Prostate gland (tissue), 2 donors: ENCODE data around the gene SSX3. TPM values are rescaled to one million over a fixed set of nuclear protein-coding genes. Genes with fewer than 3 reads are reported as not detected.
"Not testable (repeated sequence)": the region's sequence is repeated elsewhere in the genome, so short reads cannot be mapped to it uniquely, and the experiment has no call there.

Experiments
- DNase-seq: peaks from one replicate; pipeline ENCODE4 v3.0.0-alpha.2; 2019; ENCODE audit warnings: low spot score
- H3K27ac ChIP-seq, 2 donors: fragments of 200-600 bp; sonication (generic); 2 replicates each; pipeline ENCODE4 v1.5.1; 2017 to 2019
- H3K27me3 ChIP-seq: fragments of 200-600 bp; sonication (generic); replicated peaks from 2 replicates; pipeline ENCODE4 v1.5.1; 2019; ENCODE audit not compliant: insufficient read depth
- H3K36me3 ChIP-seq, 2 donors: fragments of 200-600 bp; sonication (generic); 1 replicate in 1 of 2; 2 replicates in 1 of 2; pipeline versions ENCODE4 v1.5.1 to v1.8.1; 2017 to 2019
- H3K4me1 ChIP-seq: fragments of 200-600 bp; sonication (generic); replicated peaks from 2 replicates; pipeline ENCODE4 v1.5.1; 2019
- H3K4me3 ChIP-seq, 2 donors: fragments of 200-600 bp; sonication (generic); 2 replicates each; pipeline ENCODE4 v1.5.1; 2017 to 2019
- H3K9me3 ChIP-seq: fragments of 200-600 bp; sonication (generic); 2 replicates; pipeline ENCODE4 v1.5.1; 2017
- POLR2A ChIP-seq: fragments of 450-650 bp; IDR thresholded peaks from one replicate; pipeline ENCODE4 v1.6.1; 2016; ENCODE audit warnings: antibody characterized with exemption, mild to moderate bottlenecking
- POLR2AphosphoS5 ChIP-seq: sonication (generic); formaldehyde crosslinking; IDR thresholded peaks from one replicate; pipeline ENCODE4 v1.6.1; 2017; ENCODE audit warnings: antibody characterized with exemption
- WGBS: methylation state at CpG from one replicate; pipeline ENCODE4 v1.1.5; 2018; 5-methylcytosine and 5-hydroxymethylcytosine counted together
- intact Hi-C: fragments of 100-400 bp; cut with DNase I; formaldehyde crosslinking; loops from one replicate; pipeline ENCODE4 v1.14.2; 2022
- total RNA-seq, 2 donors: library from RNA; depleted of rRNA; stranded (reverse); fragments of >200 nt; gene quantifications; one replicate each; pipeline ENCODE4 v1.1.0, GENCODE V29; 2016
- TF ChIP-seq, protein P1 (sequence below), 4 experiments: fragments of 200-600 bp in 2 of 4; fragments of 450-650 bp in 2 of 4; sonication (generic) in 2 of 4; IDR thresholded peaks; 1 replicate in 3 of 4; 2 replicates in 1 of 4; pipeline ENCODE4 v1.5.1; 2016 to 2019; ENCODE audit warnings: antibody characterized with exemption in 4 of 4, mild to moderate bottlenecking in 2 of 4, moderate library complexity in 2 of 4

SSX3 gene, protein sequence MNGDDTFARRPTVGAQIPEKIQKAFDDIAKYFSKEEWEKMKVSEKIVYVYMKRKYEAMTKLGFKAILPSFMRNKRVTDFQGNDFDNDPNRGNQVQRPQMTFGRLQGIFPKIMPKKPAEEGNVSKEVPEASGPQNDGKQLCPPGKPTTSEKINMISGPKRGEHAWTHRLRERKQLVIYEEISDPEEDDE
- total RNA-seq, result 1 to 10 TPM in 1 of 2 donors, not detected in 1; 4.1 TPM

DNA sequence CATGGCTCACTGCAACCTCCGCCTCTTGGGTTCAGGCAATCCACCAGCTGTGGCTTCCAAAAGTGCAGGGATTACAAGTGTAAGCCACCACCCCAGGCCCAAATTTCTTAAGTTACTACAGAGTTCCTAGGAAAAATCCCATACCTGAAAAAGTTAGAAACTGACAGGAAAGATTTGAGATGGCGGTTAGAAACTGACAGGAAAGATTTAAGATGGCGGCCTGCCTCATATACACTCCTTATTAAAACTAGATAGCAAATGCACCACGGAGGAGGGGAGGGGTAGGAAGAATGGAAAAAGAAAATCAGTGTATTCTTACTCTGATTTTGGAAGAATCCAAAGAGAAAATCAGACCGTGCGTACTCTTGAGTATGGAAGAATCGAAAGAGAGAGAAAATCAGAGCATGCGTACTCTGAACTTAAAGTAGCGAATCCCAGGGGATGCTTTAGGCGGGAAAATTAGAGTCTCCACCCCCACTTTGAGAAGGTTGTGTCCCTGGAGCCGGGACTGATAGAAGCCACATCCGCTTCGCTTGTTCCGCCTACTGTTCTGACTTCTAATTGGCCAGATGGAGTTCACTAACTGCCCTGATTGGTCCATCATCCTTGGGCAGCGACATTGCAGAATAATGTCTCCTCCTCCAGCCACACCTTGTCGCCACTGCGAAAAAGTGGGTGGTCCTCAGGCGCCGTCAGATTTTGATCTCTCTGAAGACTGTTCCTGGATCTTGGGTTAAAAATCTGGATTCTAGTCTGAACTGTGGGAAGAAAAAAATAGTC lies at the start of gene SSX3:
SSX3 (minus strand) TSS at position 389 of the 780 bp plus-strand sequence. CDS start 1,454 bp downstream, outside the sequence.
- H3K27me3 ChIP-seq, H3K9me3 ChIP-seq, H3K4me3 ChIP-seq, DNase-seq, H3K36me3 ChIP-seq, H3K4me1 ChIP-seq, intact Hi-C loops, H3K27ac ChIP-seq: not testable (repeated sequence)
- whole genome bisulfite sequencing, result 95% methylated on average over 19 of the region's 19 CpGs

DNA sequence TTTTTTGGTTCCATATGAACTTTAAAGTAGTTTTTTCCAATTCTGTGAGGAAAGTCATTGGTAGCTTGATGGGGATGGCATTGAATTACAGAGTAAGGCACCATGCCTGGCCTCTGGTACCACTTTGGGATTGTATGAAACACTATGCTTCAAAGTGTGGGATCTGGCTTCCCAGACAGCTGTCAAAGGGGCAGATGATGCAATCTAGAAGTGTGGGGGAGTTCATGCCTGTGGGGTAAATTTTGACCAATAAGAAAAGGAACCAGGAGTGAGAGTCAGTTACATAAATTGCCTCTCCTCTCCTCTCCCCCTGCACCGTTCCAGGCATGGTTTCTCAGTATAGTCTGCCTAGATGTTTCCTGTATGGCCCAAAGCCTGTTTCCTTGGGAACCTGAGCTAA lies 41.3 kb upstream of the SSX3 start:
- WGBS, result 67% methylated on average over 1 of the region's 1 CpG
- not testable (repeated sequence) for DNase-seq

DNA sequence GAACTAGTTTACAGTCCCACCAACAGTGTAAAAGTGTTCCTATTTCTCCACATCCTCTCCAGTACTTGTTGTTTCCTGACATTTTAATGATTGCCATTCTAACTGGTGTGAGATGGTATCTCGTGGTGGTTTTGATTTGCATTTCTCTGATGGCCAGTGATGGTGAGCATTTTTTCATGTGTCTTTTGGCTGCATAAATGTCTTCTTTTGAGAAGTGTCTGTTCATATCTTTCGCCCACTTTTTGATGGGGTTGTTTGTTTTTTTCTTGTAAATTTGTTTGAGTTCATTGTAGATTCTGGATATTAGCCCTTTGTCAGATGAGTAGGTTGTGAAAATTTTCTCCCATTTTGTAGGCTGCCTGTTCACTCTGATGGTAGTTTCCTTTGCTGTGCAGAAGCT lies 40.4 kb upstream of the SSX3 start:
- H3K36me3 ChIP-seq, intact Hi-C loops, H3K4me3 ChIP-seq, DNase-seq, H3K27ac ChIP-seq, H3K27me3 ChIP-seq, H3K4me1 ChIP-seq, H3K9me3 ChIP-seq: not testable (repeated sequence)
- WGBS, result 85% methylated on average over 2 of the region's 2 CpGs

More for the DNA sequence above, 41.3 kb upstream of the SSX3 start:
- intact Hi-C loops, H3K27me3 ChIP-seq, H3K9me3 ChIP-seq, H3K4me3 ChIP-seq, H3K4me1 ChIP-seq, H3K36me3 ChIP-seq, H3K27ac ChIP-seq: not testable (repeated sequence)

DNA sequence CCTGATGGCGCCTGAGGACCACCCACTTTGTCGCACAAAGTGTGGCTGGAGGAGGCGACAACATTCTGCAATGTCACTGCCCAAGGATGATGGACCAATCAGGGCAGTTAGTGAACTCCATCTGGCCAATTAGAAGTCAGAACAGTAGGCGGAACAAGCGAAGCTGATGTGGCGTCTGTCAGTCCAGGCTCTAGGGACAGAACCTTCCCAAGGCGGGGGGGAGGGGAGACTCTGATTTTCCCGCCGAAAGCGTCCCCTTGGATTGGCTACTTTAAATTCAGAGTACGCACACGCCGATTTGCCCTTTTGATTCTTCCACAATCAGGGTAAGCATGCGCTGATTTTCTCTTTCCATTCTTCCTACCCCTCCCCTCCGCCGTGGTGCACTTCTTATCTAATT lies 26.7 kb upstream of the SSX3 start, which contains the start of gene SSX4:
SSX4 (plus strand) TSS at position 301 of the 400 bp plus-strand sequence. CDS start 515 bp downstream, outside the sequence.
- WGBS, result no CpG with 5 or more reads among the region's 16 CpGs

DNA sequence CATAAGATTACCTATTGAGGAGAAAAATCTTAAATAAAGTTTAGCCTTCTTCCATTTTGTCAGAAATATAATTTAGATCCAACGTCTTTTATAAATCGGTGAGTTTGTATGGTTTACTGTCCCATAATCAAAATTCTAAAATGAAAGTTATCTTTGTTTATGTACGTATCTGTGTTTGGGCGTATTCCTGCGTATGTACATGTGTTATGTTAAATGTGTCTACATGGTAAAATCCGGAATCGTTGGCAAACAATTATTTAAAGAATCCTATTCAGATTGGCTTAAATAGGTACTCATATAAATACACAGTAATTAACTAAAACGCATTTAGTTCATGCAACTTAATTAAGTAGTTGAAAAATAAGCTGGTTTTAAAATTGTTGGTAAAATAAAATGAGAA lies 13.9 kb upstream of the SSX3 start:
- H3K4me1 ChIP-seq, H3K4me3 ChIP-seq, intact Hi-C loops, H3K9me3 ChIP-seq, H3K27ac ChIP-seq, H3K27me3 ChIP-seq, H3K36me3 ChIP-seq, DNase-seq: not testable (repeated sequence)
- WGBS, result no CpG with 5 or more reads among the region's 8 CpGs

More for the DNA sequence above, 26.7 kb upstream of the SSX3 start, which contains the start of gene SSX4:
- H3K27ac ChIP-seq, H3K4me1 ChIP-seq, H3K36me3 ChIP-seq, H3K9me3 ChIP-seq, H3K4me3 ChIP-seq, intact Hi-C loops, H3K27me3 ChIP-seq, DNase-seq: not testable (repeated sequence)

DNA sequence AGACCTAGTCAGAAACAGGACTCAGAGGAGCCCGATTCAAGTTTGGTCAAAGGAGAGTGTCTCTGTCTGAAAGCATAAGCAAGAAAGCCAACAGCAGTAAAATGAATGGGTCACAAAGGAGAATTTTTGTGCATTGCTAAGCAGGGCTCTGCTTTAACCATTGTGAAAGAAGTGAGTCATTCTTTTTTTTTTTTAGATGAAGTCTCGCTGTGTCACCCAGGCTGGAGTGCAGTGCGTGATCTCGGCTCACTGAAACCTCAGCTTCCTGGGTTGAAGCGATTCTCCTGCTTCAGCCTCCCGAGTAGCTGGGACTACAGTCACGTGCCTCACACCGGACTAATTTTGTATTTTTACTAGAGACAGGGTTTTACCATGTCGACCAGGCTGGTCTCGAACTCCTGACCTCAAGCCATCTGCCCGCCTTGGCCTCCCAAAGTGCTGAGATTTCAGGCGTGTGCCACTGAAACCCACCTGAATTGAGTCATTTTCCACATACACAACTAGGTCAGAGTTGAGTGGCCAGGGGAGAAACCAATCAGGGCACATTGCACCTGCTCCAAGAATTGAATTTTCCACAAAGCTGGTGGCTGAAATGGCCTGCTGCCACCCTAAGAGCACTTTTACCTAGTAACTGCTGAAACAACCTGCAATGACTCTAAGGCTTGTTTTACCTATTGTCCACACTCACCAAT lies 11.4 kb upstream of the SSX3 start:
- H3K36me3 ChIP-seq, intact Hi-C loops, H3K27me3 ChIP-seq, H3K9me3 ChIP-seq, H3K27ac ChIP-seq, H3K4me3 ChIP-seq, H3K4me1 ChIP-seq, DNase-seq: not testable (repeated sequence)
- WGBS, result no CpG with 5 or more reads among the region's 12 CpGs

DNA sequence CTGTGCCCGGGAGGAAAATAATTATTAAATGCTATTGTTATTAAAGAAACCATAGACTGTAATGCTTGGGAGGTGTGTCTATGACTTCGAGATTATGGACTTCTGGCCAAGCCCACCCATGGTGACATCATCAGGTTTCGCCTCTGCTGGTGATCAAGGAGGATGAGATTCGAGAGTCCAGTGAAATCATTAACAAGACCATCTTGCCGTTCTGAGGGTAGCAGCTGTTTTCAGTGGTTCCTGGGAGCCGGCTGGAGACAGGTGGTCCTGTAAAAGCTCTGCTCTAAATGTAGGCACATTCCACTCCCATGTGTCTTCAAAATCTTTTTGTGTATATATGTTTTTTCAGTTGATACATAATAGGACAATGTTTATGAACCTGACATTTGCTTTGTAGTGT lies 2.8 kb upstream of the SSX3 start:
- DNase-seq, H3K27ac ChIP-seq, H3K36me3 ChIP-seq, H3K4me3 ChIP-seq, H3K9me3 ChIP-seq, H3K27me3 ChIP-seq, H3K4me1 ChIP-seq, intact Hi-C loops: not testable (repeated sequence)
- WGBS, result 47% methylated on average over 5 of the region's 6 CpGs

DNA sequence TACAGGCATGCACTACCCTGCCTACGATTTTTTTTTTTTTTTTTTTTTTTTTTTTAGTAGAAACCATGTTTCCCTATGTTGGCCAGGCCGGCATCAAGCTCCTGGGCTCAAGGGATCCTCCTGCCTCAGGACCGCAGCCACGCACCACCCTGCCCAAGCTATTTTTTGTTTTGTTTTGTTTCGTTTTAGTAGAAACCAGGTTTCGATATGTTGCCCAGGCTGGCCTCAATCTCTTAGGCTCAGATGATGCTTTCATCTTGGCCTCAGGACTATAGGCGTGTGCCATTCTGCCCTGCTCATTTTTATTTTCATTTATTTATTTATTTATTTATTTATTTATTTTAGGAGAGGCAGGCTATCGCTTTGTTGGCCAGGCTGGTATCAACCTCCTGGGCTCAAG lies 1.2 kb upstream of the SSX3 start:
- no peaks in the 10 kb centered on the region for H3K4me1 ChIP-seq
- 97% methylated on average over 7 of the region's 8 CpGs for WGBS
- no peak for DNase-seq
- H3K27ac ChIP-seq, result no peak overlapping the region
- no peaks in the 10 kb centered on the region for H3K9me3 ChIP-seq
- no peaks in the 10 kb centered on the region for H3K36me3 ChIP-seq
- intact Hi-C loops, result no loop called here
- H3K4me3 ChIP-seq, result no peak overlapping the region
- TF ChIP-seq, protein P1, sequence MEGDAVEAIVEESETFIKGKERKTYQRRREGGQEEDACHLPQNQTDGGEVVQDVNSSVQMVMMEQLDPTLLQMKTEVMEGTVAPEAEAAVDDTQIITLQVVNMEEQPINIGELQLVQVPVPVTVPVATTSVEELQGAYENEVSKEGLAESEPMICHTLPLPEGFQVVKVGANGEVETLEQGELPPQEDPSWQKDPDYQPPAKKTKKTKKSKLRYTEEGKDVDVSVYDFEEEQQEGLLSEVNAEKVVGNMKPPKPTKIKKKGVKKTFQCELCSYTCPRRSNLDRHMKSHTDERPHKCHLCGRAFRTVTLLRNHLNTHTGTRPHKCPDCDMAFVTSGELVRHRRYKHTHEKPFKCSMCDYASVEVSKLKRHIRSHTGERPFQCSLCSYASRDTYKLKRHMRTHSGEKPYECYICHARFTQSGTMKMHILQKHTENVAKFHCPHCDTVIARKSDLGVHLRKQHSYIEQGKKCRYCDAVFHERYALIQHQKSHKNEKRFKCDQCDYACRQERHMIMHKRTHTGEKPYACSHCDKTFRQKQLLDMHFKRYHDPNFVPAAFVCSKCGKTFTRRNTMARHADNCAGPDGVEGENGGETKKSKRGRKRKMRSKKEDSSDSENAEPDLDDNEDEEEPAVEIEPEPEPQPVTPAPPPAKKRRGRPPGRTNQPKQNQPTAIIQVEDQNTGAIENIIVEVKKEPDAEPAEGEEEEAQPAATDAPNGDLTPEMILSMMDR (IDR thresholded peaks at IDR 0.05), result no peak
- TF ChIP-seq POLR2AphosphoS5 (no peak), POLR2A (no peak)
- no peaks in the 10 kb centered on the region for H3K27me3 ChIP-seq

DNA sequence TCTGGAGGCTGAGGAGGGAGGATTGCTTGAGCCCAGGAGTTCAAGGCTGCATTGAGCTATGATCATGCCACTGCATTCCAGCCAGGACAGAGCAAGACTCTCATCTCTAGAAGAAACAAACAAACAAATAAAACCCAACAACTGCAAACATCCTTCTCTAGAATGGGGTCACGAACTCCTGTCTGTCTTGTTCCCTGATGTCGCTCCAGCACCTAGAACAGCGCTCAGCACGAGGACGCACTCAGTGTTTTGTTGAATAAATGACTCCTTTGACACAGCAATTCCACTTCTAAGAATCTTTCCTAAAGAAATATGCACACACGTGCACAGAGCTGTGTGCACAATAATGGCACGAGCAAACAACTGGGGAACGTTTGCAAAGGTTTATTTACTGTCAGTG lies 10.4 kb downstream of the SSX3 start:
- H3K36me3 ChIP-seq, H3K4me3 ChIP-seq, H3K4me1 ChIP-seq, H3K9me3 ChIP-seq, intact Hi-C loops, H3K27ac ChIP-seq, DNase-seq, H3K27me3 ChIP-seq: not testable (repeated sequence)
- 33% methylated on average over 6 of the region's 8 CpGs for whole genome bisulfite sequencing

DNA sequence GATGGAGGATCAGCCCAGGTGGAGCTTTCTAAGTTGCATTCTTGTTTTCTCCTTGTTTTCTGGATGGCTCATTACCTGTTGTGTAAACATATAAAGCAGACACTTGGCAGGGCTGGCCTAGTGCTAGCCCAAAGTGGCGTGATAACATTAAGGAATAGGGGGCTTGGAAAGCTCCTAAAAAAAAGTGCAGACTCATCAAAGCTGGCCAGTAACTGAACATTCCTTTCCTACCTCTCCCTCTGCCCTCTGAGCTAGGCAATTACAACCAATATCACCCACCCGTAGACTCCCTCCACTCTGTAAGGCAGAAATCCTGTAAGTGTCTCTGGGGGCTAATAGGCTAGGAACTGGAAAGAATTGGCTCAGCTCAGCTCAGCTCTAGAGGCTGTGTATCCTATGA lies 42.5 kb downstream of the SSX3 start:
- H3K27ac ChIP-seq, intact Hi-C loops, H3K4me3 ChIP-seq, H3K4me1 ChIP-seq, DNase-seq, H3K36me3 ChIP-seq, H3K9me3 ChIP-seq, H3K27me3 ChIP-seq: not testable (repeated sequence)
- WGBS, result 61% methylated on average over 2 of the region's 2 CpGs
